Breast epithelium (tissue), 3 donors: ENCODE measurements around the gene GCHFR.

ENCODE experiments used
- CTCF ChIP-seq, 3 donors: fragments of 450-650 bp; IDR thresholded peaks; one replicate each; pipeline ENCODE4 v1.5.1; 2016 to 2017; ENCODE audit warnings: antibody characterized with exemption in 3 of 3, mild to moderate bottlenecking in 3 of 3, moderate library complexity in 3 of 3
- POLR2A ChIP-seq: fragments of 450-650 bp; IDR thresholded peaks from one replicate; pipeline ENCODE4 v1.6.1; 2016; ENCODE audit warnings: antibody characterized with exemption, mild to moderate bottlenecking, moderate library complexity
- POLR2AphosphoS5 ChIP-seq, 3 donors: sonication (generic); formaldehyde crosslinking; IDR thresholded peaks; one replicate each; pipeline ENCODE4 v1.6.1; 2017; ENCODE audit warnings: antibody characterized with exemption in 3 of 3

- TF ChIP-seq CTCF (IDR thresholded peaks at IDR 0.05): no peak
- TF ChIP-seq POLR2A: no peak
- TF ChIP-seq POLR2AphosphoS5 (IDR thresholded peaks at IDR 0.05): no peak
Measured at GRCh38 chr15:40739047-40739446, 24.8 kb upstream of the GCHFR start.
